Loucy (cell line): Measurements from ENCODE around the gene PEF1.

ENCODE experiments used
- H2AFZ ChIP-seq: fragments of 200-600 bp; sonication (generic); 2 replicates; pipeline ENCODE4 v1.6.0; 2016; ENCODE audit warnings: antibody characterized with exemption, mild to moderate bottlenecking, low read length, moderate library complexity
- H3F3A ChIP-seq: fragments of 200-600 bp; 2 replicates; pipeline ENCODE4 v1.6.0; 2016; ENCODE audit warnings: antibody characterized with exemption, low read depth, mild to moderate bottlenecking
- H3K27me3 ChIP-seq: fragments of 200-600 bp; sonication (generic); 2 replicates; pipeline ENCODE4 v1.6.1; 2014; ENCODE audit warnings: low read length, mild to moderate bottlenecking; ENCODE audit not compliant: insufficient read depth, poor library complexity, severe bottlenecking
- H3K36me3 ChIP-seq: fragments of 200-600 bp; sonication (generic); 2 replicates; pipeline ENCODE4 v1.6.1; 2016; ENCODE audit warnings: low read length; ENCODE audit not compliant: insufficient read depth
- H3K4me1 ChIP-seq: fragments of 200-600 bp; sonication (generic); 2 replicates; pipeline ENCODE4 v1.5.1; 2014; ENCODE audit warnings: low read length, mild to moderate bottlenecking; ENCODE audit not compliant: insufficient read depth, poor library complexity, severe bottlenecking
- H3K4me2 ChIP-seq: fragments of 200-600 bp; sonication (generic); 2 replicates; pipeline ENCODE4 v1.6.0; 2014; ENCODE audit warnings: antibody characterized with exemption, low read length, low read depth, mild to moderate bottlenecking; ENCODE audit not compliant: poor library complexity, severe bottlenecking
- H3K4me3 ChIP-seq: fragments of 200-600 bp; sonication (generic); 2 replicates; pipeline ENCODE4 v1.5.1; 2014; ENCODE audit warnings: low read length, mild to moderate bottlenecking, mixed read lengths; ENCODE audit not compliant: poor library complexity, severe bottlenecking
- H3K79me2 ChIP-seq: fragments of 200-600 bp; sonication (generic); 2 replicates; pipeline ENCODE4 v1.6.1; 2014; ENCODE audit warnings: low read length; ENCODE audit not compliant: insufficient read depth
- H3K9ac ChIP-seq: fragments of 200-600 bp; sonication (generic); 2 replicates; pipeline ENCODE4 v1.6.0; 2014; ENCODE audit warnings: mild to moderate bottlenecking, low read depth, low read length, moderate library complexity; ENCODE audit not compliant: poor library complexity, severe bottlenecking
- H3K9me2 ChIP-seq: fragments of 200-600 bp; sonication (generic); replicated peaks from 2 replicates; pipeline ENCODE4 v1.6.1; 2016; ENCODE audit warnings: low read depth, low read length, mixed read lengths
- H3K9me3 ChIP-seq: fragments of 200-600 bp; sonication (generic); 2 replicates; pipeline ENCODE4 v1.6.1; 2014; ENCODE audit warnings: mild to moderate bottlenecking, antibody characterized with exemption, low read length, low read depth; ENCODE audit not compliant: insufficient read depth
- H4K20me1 ChIP-seq: fragments of 200-600 bp; sonication (generic); 2 replicates; pipeline ENCODE4 v1.6.0; 2014; ENCODE audit warnings: antibody characterized with exemption, low read length, mild to moderate bottlenecking; ENCODE audit not compliant: insufficient read depth, poor library complexity, severe bottlenecking
- CTCF ChIP-seq: fragments of 200-600 bp; sonication (generic); conservative IDR thresholded peaks from 2 replicates; pipeline ENCODE4 v1.5.1; 2014; ENCODE audit warnings: mild to moderate bottlenecking, antibody characterized with exemption, low read length
- EZH2phosphoT487 ChIP-seq: fragments of 200-600 bp; IDR thresholded peaks from 2 replicates; pipeline ENCODE4 v1.6.1; 2018; ENCODE audit warnings: antibody characterized with exemption, mild to moderate bottlenecking, moderate library complexity, borderline replicate concordance

The PEF1 gene

DNA sequence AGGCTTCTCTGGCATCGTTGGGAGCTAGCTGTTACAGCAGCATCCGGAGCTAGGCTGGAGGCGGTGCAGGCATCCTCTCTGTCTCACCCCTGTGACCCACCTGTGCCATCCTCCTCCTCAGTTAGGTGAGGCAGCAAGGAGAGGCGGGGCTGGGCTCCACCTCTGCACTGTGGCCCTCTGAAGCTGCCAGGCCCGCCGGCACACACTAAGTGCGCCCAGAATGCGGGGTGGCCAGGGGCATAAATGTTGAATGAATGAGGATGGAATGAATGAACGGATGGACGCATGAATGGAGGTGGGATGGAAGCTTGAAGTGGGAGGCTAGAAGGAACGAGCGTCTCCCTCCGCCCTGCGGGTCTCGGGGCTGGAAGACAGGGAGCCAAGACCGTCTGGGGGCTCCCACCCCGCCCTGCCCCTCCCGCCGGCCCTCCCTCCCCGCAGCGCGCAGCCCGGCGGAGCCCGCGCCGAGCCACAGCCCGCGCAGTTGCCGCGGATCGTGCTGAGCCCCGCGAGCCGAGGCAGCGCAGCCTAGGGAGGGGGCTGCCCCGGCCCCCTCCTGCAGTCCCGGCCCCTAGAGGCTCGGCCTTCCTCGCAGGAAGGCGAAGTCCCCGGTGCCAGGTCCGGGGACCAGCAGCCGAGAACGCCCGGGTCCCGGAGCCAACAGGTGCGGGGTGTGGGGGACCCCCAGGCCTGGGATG, 27.3 kb downstream of the PEF1 start, which contains the start of gene HCRTR1:
HCRTR1 (plus strand) TSS at position 472 of the 698 bp plus-strand sequence. CDS start 1,504 bp downstream, outside the sequence.
- H3K36me3 ChIP-seq, result no peaks in the 10 kb centered on the region
- H3K27me3 ChIP-seq, result no peaks in the 10 kb centered on the region
- H3K4me1 ChIP-seq, result no peaks in the 10 kb centered on the region
- H3K9me3 ChIP-seq, result no peaks in the 10 kb centered on the region
- H3K9me2 ChIP-seq, result no peaks in the 10 kb centered on the region
- H2AFZ ChIP-seq, result 0 out of 2 replicates have a peak within 1 kb of the TSS, but pooled peaks have one; percentile 12
- peak within 1 kb of the TSS; percentile 72 for H3K4me2 ChIP-seq
- no peak within 1 kb of the TSS for H3K9ac ChIP-seq
- H3F3A ChIP-seq, result no peaks in the 10 kb centered on the region
- TF ChIP-seq EZH2phosphoT487, result no peak
- no peak for TF ChIP-seq CTCF
- H3K4me3 ChIP-seq, result peak within 1 kb of the TSS; percentile 62
- H3K79me2 ChIP-seq, result no peaks in the 10 kb centered on the region
- no peaks in the 10 kb centered on the region for H4K20me1 ChIP-seq

DNA sequence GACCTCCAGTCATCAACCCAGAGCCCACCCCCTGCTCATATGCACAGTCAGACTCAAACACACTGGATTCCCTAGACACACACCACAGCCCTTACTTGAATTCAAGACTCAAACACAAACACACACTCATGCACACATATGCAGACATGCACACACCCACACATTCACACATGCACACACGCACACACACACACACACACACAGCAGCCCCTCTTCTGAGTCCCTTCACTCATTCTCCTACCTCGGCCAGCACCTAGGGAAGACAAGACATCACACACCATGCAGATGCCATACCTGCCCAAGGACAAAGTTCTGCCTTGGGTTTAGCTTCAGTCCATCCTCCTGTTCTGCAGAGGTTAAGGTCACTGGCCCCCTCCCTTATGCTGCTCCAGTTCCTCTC, 28.7 kb downstream of the PEF1 start:
- H3F3A ChIP-seq, result no peaks in the 10 kb centered on the region
- H2AFZ ChIP-seq, result no peak overlapping the region
- no peak overlapping the region for H3K4me3 ChIP-seq
- H3K4me1 ChIP-seq, result no peaks in the 10 kb centered on the region
- no peaks in the 10 kb centered on the region for H4K20me1 ChIP-seq
- TF ChIP-seq CTCF, result no peak
- TF ChIP-seq EZH2phosphoT487, result no peak
- no peaks in the 10 kb centered on the region for H3K9me2 ChIP-seq
- H3K4me2 ChIP-seq, result no peak overlapping the region
- H3K9me3 ChIP-seq, result no peaks in the 10 kb centered on the region
- no peak overlapping the region for H3K9ac ChIP-seq
- H3K27me3 ChIP-seq, result no peaks in the 10 kb centered on the region
- H3K79me2 ChIP-seq, result no peaks in the 10 kb centered on the region
- H3K36me3 ChIP-seq, result no peaks in the 10 kb centered on the region

DNA sequence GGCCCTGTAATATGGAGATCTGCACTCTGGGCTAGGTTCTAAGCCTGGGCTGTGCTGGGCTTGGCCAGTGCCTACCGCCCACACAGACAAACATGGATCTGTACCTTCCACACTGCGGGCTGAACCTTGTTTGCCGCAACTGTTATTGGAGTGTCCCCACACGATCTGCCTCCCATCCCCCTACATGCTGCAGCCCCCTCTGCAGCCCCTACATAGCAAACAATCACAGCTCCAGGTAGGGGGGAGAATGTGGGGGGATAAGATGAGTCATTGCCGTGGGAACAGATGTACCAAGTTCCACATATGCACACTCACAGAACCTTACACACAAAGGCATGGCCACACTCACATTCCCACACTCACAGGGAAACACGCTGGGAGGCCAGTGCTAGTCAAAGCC, 29.3 kb downstream of the PEF1 start:
- TF ChIP-seq CTCF, result no peak
- Histone ChIP-seq H3K27me3 (no peaks in the 10 kb centered on the region), H2AFZ (no peak overlapping the region), H3K79me2 (no peaks in the 10 kb centered on the region), H3K9ac (no peak overlapping the region), H3K4me3 (no peak overlapping the region), H3K36me3 (no peaks in the 10 kb centered on the region), H3K4me1 (no peaks in the 10 kb centered on the region), H3F3A (no peaks in the 10 kb centered on the region), H3K9me2 (no peaks in the 10 kb centered on the region), H3K4me2 (no peak overlapping the region), H3K9me3 (no peaks in the 10 kb centered on the region), H4K20me1 (no peaks in the 10 kb centered on the region)
